HG02623 (cell line): Measurements from ENCODE around the gene TMX1.
"Not testable (repeated sequence)": the region's sequence is repeated elsewhere in the genome, so short reads cannot be mapped to it uniquely, and the experiment has no call there.

Source experiments
- ATAC-seq: cut with Tn5 transposase; IDR thresholded peaks from one replicate; pipeline ENCODE4 v1.9.1; 2021; ENCODE audit warnings: moderate library complexity; ENCODE audit not compliant: unreplicated experiment

Gene TMX1

GRCh38 chr14:51239813-51240803 lies at the start of gene TMX1:
Gene TMX1, plus strand, starts transcription at chr14:51240247. Its CDS starts 46 bp downstream, at chr14:51240293.
- ATAC-seq = peak; percentile 85

DNA sequence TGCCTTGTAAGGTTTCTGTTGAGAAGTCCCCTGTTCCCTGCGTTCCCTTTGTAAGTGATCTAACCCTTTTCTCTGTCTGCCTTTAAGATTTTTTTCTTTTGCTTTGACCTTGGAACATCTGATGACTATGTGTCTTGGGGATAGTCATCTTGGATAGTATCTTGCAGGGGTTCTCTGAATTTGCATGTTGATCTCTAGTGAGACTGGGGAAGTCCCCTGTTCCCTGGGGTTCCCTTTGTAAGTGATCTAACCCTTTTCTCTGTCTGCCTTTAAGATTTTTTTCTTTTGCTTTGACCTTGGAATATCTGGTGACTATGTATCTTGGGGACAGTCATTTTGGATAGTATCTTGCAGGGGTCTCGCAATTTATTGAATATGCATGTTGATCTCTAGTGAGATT lies 38.2 kb upstream of the TMX1 start:
- ATAC-seq = peak; percentile 43

DNA sequence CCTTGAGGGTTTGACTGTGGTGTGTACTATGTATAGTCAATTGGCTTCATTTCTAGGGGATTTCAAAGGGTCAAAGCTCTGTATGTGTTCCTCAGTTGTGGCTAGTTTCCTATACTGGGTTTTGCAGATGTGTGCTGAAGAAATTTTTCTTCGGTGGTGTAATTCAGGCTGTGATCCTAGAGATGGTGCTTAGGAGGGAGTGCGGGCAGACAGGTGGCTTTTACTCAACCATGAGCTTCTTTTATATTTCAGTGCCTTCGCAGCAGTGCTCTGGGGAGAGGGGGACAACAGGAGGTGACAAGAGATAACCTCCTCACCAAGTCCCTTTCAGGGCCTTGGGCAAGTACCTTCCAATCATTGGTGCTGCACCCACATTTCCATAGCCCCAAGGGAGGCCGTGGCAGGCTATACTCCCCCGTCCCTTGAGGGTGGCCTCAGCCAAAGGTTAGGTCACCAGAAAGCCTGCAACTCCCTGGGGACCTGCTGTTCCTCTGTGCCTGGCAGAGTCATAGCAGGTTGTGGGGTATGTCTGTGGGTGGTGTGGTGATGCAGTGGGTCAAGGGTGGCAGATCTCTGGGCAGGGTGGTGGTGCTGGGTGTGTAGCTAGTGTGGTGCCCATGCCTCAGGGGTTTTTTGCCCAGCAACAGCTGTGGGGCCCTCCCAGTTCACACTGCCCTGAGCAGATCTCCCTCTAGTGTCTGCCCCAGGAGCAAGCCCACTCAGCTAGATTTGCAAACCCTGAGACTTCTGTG lies 37.0 kb upstream of the TMX1 start:
- ATAC-seq = peak; percentile 62

GRCh38 chr14:51203881-51204280 lies 36.2 kb upstream of the TMX1 start:
- ATAC-seq = no peak

- no peak for ATAC-seq
Observed at GRCh38 chr14:51205486-51205885, 34.6 kb upstream of the TMX1 start.

DNA sequence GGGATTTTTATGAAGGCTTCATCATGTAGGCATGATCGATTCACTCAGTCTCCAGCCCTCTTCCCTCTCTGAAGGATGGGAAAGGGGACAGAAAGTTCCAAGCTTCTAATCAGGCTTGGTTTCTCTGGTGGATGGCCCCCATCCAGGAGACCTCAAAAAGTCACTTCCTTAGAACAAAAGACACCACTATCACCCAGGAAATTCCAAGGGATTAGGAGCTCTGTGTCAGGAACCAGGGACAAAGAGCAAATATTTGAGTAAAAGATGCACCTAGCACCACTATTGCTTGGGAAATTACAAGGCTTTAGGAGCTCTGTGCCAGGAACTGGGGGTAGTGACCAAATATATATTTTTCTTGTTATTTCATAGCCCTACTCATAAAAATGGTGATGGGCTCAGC lies 33.6 kb upstream of the TMX1 start:
- ATAC-seq = no peak

GRCh38 chr14:51207621-51208020 lies 32.4 kb upstream of the TMX1 start:
- no peak for ATAC-seq

GRCh38 chr14:51208982-51209381 lies 31.1 kb upstream of the TMX1 start:
- no peak for ATAC-seq

- no peak for ATAC-seq
Observed at GRCh38 chr14:51209457-51209856, 30.6 kb upstream of the TMX1 start.

GRCh38 chr14:51210594-51210993 lies 29.5 kb upstream of the TMX1 start:
- ATAC-seq = no peak

GRCh38 chr14:51211149-51211548 lies 28.9 kb upstream of the TMX1 start:
- no peak for ATAC-seq

DNA sequence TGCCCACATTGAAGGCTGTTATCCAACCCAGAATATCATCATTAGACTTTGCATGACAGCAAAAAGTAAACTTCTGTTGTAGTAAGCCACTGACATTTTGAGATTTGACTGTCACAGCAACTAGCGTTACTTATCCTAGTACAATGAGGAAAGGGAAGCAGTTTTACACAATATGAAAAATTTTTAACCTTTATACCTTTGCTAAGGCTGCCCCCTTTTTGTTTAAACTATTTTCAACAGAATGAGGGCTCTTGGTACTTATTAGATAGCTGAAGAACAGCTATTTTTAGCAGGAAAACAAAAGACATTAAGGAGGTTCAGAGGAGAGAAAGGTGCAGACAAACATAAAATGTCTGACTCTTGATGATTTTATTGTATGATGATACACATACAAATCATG lies 23.4 kb upstream of the TMX1 start:
- ATAC-seq = no peak

GRCh38 chr14:51219473-51220448 lies 20.3 kb upstream of the TMX1 start:
- no peak for ATAC-seq

- ATAC-seq = not testable (repeated sequence)
Observed at GRCh38 chr14:51223463-51223862, 16.6 kb upstream of the TMX1 start.

GRCh38 chr14:51224551-51224950 lies 15.5 kb upstream of the TMX1 start:
- ATAC-seq = no peak

GRCh38 chr14:51225751-51226150 lies 14.3 kb upstream of the TMX1 start:
- no peak for ATAC-seq

DNA sequence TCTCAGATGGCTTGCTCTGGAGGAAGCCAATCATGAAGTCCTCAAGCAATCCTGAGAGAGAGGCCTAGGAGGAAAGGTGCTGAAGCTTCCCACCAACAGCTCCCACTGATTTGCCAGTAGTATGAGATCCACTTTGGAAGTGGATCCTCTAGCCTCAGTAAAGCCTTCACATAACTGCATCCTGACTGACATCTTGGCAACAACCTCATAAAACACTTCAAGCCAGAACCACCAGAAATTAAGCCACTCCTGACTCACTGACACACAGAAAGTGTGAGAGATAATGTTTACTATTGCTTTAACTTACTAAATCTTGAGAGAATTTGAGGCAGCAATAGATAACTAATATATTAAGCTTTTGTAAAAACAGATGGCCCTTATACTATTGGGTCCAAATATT lies 11.7 kb upstream of the TMX1 start:
- no peak for ATAC-seq

DNA sequence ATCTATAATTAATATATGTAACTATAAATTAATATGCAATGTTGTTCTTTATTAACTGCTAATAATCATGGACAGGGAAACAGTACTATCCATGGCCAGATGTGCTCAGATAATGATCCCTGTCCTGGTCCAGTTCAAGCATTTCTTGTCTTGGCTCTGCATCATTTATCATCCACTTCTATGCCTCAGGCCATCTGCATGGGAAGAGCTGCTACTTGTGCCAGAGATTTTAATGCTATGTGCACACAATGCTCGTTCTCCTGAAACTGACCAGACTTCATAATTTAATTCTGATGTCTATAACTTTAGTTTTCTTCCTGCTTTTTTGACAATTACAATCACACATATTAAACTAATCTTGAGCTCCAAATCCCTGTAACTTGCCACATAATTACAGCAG lies 11.2 kb upstream of the TMX1 start:
- no peak for ATAC-seq

- ATAC-seq = no peak
Observed at GRCh38 chr14:51236314-51236713, 3.7 kb upstream of the TMX1 start.

DNA sequence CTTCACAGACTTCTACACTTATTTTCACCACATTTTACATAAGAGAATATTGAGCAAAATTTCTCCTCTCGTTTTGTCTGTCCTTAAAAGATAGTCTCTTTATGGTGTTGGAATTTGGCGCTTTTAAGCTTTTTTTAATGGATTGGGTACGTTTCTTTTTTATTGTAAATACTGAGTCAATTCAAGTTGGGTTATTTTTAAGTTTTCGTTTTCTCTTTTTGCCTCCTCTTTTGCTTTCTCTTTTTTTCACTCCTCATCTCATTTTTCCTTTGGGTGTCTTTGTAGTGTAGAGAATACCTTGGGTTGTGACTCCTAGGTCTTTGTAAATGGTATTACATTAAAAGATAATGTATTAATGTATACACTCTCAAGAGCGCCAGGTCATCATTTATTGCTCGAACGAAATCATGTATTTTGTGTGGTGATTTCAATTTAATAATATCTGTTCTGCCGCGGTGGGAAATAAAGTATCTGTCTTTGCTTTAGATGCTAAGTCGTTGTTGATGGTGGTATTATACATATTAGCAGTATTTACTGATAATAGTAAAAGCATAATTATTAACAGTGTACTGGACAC lies 845 bp downstream of the TMX1 start:
- ATAC-seq = no peak
